Measurements from ENCODE around the gene RPLP2.

Gene RPLP2

GRCh38 chr11:765802-766091 lies 44.0 kb upstream of the RPLP2 start:
- Histone ChIP-seq H3K36me3 (ENCODE audit: control insufficient read depth in 5 of 5, insufficient read depth in 5 of 5, low read length in 5 of 5) (peaks cover 0 to 73% (median 59%) of the 10 kb centered on the region in 5 donors), H3K27ac (ENCODE audit: low read depth, low read length) (peak overlapping the region; percentile 50)

GRCh38 chr11:766106-766935 lies 43.4 kb upstream of the RPLP2 start:
- Histone ChIP-seq H3K4me1 (ENCODE audit: control insufficient read depth in 5 of 5, insufficient read depth in 5 of 5, low read length in 5 of 5) (peaks cover 0 to 27% (median 7%) of the 10 kb centered on the region in 5 donors), H3K9me3 (ENCODE audit: control insufficient read depth in 5 of 5, low read length in 5 of 5) (no peaks in the 10 kb centered on the region), H3K27me3 (ENCODE audit: control insufficient read depth in 5 of 5, insufficient read depth in 4 of 5, low read length in 5 of 5) (no peaks in the 10 kb centered on the region), H3K27ac (ENCODE audit: low read depth, low read length) (peak overlapping the region; percentile 50), H3K4me3 (ENCODE audit: low read depth in 1 of 5, low read length in 5 of 5) (no peak overlapping the region), H3K36me3 (ENCODE audit: control insufficient read depth in 5 of 5, insufficient read depth in 5 of 5, low read length in 5 of 5) (peaks cover 0 to 73% (median 61%) of the 10 kb centered on the region in 5 donors), H3K9ac (ENCODE audit: low read length in 5 of 5) (no peak overlapping the region)

More at GRCh38 chr11:765802-766091, 44.0 kb upstream of the RPLP2 start:
- H3K4me1 ChIP-seq (ENCODE audit: control insufficient read depth in 5 of 5, insufficient read depth in 5 of 5, low read length in 5 of 5), result peaks cover 0 to 27% (median 7%) of the 10 kb centered on the region in 5 donors
- H3K9ac ChIP-seq (ENCODE audit: low read length in 5 of 5), result no peak overlapping the region
- no peaks in the 10 kb centered on the region for H3K27me3 ChIP-seq (ENCODE audit: control insufficient read depth in 5 of 5, insufficient read depth in 4 of 5, low read length in 5 of 5)
- no peak overlapping the region for H3K4me3 ChIP-seq (ENCODE audit: low read depth in 1 of 5, low read length in 5 of 5)
- no peaks in the 10 kb centered on the region for H3K9me3 ChIP-seq (ENCODE audit: control insufficient read depth in 5 of 5, low read length in 5 of 5)

GRCh38 chr11:766936-767210 lies 42.9 kb upstream of the RPLP2 start:
- no peaks in the 10 kb centered on the region for H3K27me3 ChIP-seq (ENCODE audit: control insufficient read depth in 5 of 5, insufficient read depth in 4 of 5, low read length in 5 of 5)
- peak overlapping the region; percentile 50 for H3K27ac ChIP-seq (ENCODE audit: low read depth, low read length)
- H3K4me1 ChIP-seq (ENCODE audit: control insufficient read depth in 5 of 5, insufficient read depth in 5 of 5, low read length in 5 of 5), result peaks cover 0 to 27% (median 7%) of the 10 kb centered on the region in 5 donors
- H3K36me3 ChIP-seq (ENCODE audit: control insufficient read depth in 5 of 5, insufficient read depth in 5 of 5, low read length in 5 of 5), result peaks cover 0 to 73% (median 62%) of the 10 kb centered on the region in 5 donors
- no peak overlapping the region for H3K9ac ChIP-seq (ENCODE audit: low read length in 5 of 5)
- no peaks in the 10 kb centered on the region for H3K9me3 ChIP-seq (ENCODE audit: control insufficient read depth in 5 of 5, low read length in 5 of 5)
- no peak overlapping the region for H3K4me3 ChIP-seq (ENCODE audit: low read depth in 1 of 5, low read length in 5 of 5)

GRCh38 chr11:767238-767637 lies 42.5 kb upstream of the RPLP2 start:
- Histone ChIP-seq H3K4me1 (ENCODE audit: control insufficient read depth in 5 of 5, insufficient read depth in 5 of 5, low read length in 5 of 5) (peaks cover 0 to 25% (median 4%) of the 10 kb centered on the region in 5 donors), H3K9ac (ENCODE audit: low read length in 5 of 5) (no peak overlapping the region), H3K36me3 (ENCODE audit: control insufficient read depth in 5 of 5, insufficient read depth in 5 of 5, low read length in 5 of 5) (peaks cover 0 to 74% (median 64%) of the 10 kb centered on the region in 5 donors), H3K9me3 (ENCODE audit: control insufficient read depth in 5 of 5, low read length in 5 of 5) (no peaks in the 10 kb centered on the region), H3K4me3 (ENCODE audit: low read depth in 1 of 5, low read length in 5 of 5) (no peak overlapping the region), H3K27ac (ENCODE audit: low read depth, low read length) (no peak overlapping the region), H3K27me3 (ENCODE audit: control insufficient read depth in 5 of 5, insufficient read depth in 4 of 5, low read length in 5 of 5) (no peaks in the 10 kb centered on the region)

- H3K9ac ChIP-seq (ENCODE audit: low read length in 5 of 5), result peak overlapping the region in 1 of 5 donors; percentile 17
- H3K36me3 ChIP-seq (ENCODE audit: control insufficient read depth in 5 of 5, insufficient read depth in 5 of 5, low read length in 5 of 5), result peaks cover 0 to 67% (median 54%) of the 10 kb centered on the region in 5 donors
- H3K4me1 ChIP-seq (ENCODE audit: control insufficient read depth in 5 of 5, insufficient read depth in 5 of 5, low read length in 5 of 5), result peaks cover 0 to 27% (median 4%) of the 10 kb centered on the region in 5 donors
- no peaks in the 10 kb centered on the region for H3K9me3 ChIP-seq (ENCODE audit: control insufficient read depth in 5 of 5, low read length in 5 of 5)
- no peak overlapping the region for H3K27ac ChIP-seq (ENCODE audit: low read depth, low read length)
- H3K4me3 ChIP-seq (ENCODE audit: low read depth in 1 of 5, low read length in 5 of 5), result no peak overlapping the region
- H3K27me3 ChIP-seq (ENCODE audit: control insufficient read depth in 5 of 5, insufficient read depth in 4 of 5, low read length in 5 of 5), result no peaks in the 10 kb centered on the region
Measured at GRCh38 chr11:769887-770641, 39.7 kb upstream of the RPLP2 start.

- Histone ChIP-seq H3K27ac (ENCODE audit: low read depth, low read length) (no peak overlapping the region), H3K36me3 (ENCODE audit: control insufficient read depth in 5 of 5, insufficient read depth in 5 of 5, low read length in 5 of 5) (peaks cover 0 to 60% (median 51%) of the 10 kb centered on the region in 5 donors), H3K27me3 (ENCODE audit: control insufficient read depth in 5 of 5, insufficient read depth in 4 of 5, low read length in 5 of 5) (no peaks in the 10 kb centered on the region), H3K4me1 (ENCODE audit: control insufficient read depth in 5 of 5, insufficient read depth in 5 of 5, low read length in 5 of 5) (peaks cover 1 to 36% (median 12%) of the 10 kb centered on the region in 5 donors), H3K9me3 (ENCODE audit: control insufficient read depth in 5 of 5, low read length in 5 of 5) (no peaks in the 10 kb centered on the region), H3K9ac (ENCODE audit: low read length in 5 of 5) (peak overlapping the region in 1 of 5 donors; percentile 17), H3K4me3 (ENCODE audit: low read depth in 1 of 5, low read length in 5 of 5) (no peak overlapping the region)
Measured at GRCh38 chr11:770642-771616, 38.8 kb upstream of the RPLP2 start.

- H3K36me3 ChIP-seq (ENCODE audit: control insufficient read depth in 5 of 5, insufficient read depth in 5 of 5, low read length in 5 of 5), result peaks cover 0 to 52% (median 43%) of the 10 kb centered on the region in 5 donors
- no peaks in the 10 kb centered on the region for H3K27me3 ChIP-seq (ENCODE audit: control insufficient read depth in 5 of 5, insufficient read depth in 4 of 5, low read length in 5 of 5)
- H3K27ac ChIP-seq (ENCODE audit: low read depth, low read length), result no peak overlapping the region
- no peaks in the 10 kb centered on the region for H3K9me3 ChIP-seq (ENCODE audit: control insufficient read depth in 5 of 5, low read length in 5 of 5)
- peaks cover 1 to 36% (median 20%) of the 10 kb centered on the region in 5 donors for H3K4me1 ChIP-seq (ENCODE audit: control insufficient read depth in 5 of 5, insufficient read depth in 5 of 5, low read length in 5 of 5)
- H3K4me3 ChIP-seq (ENCODE audit: low read depth in 1 of 5, low read length in 5 of 5), result no peak overlapping the region
- no peak overlapping the region for H3K9ac ChIP-seq (ENCODE audit: low read length in 5 of 5)
Measured at GRCh38 chr11:771617-772204, 38.1 kb upstream of the RPLP2 start.

GRCh38 chr11:772429-773390 lies 37.1 kb upstream of the RPLP2 start:
- Histone ChIP-seq H3K27ac (ENCODE audit: low read depth, low read length) (no peak overlapping the region), H3K4me3 (ENCODE audit: low read depth in 1 of 5, low read length in 5 of 5) (no peak overlapping the region), H3K4me1 (ENCODE audit: control insufficient read depth in 5 of 5, insufficient read depth in 5 of 5, low read length in 5 of 5) (peaks cover 1 to 35% (median 23%) of the 10 kb centered on the region in 5 donors), H3K36me3 (ENCODE audit: control insufficient read depth in 5 of 5, insufficient read depth in 5 of 5, low read length in 5 of 5) (peaks cover 0 to 43% (median 37%) of the 10 kb centered on the region in 5 donors), H3K9ac (ENCODE audit: low read length in 5 of 5) (no peak overlapping the region), H3K9me3 (ENCODE audit: control insufficient read depth in 5 of 5, low read length in 5 of 5) (no peaks in the 10 kb centered on the region), H3K27me3 (ENCODE audit: control insufficient read depth in 5 of 5, insufficient read depth in 4 of 5, low read length in 5 of 5) (no peaks in the 10 kb centered on the region)

Measured in subcutaneous abdominal adipose tissue (tissue), 5 donors.